ENCODE data around the gene RSPH10B2. TPM values are rescaled to one million over a fixed set of nuclear protein-coding genes. Genes with fewer than 3 reads are reported as not detected.
A peak's percentile ranks its signal among the peaks of the same experiment; 100 is the strongest.
"Not testable (repeated sequence)": the region's sequence is repeated elsewhere in the genome, so short reads cannot be mapped to it uniquely, and the experiment has no call there.

RSPH10B2 gene
- total and polyA plus RNA-seq, 2 of the 13 experiments (the other 11 are each of a cell fraction or from before 2014, with no cell fraction given), result 0.31 TPM; not detected in 1

DNA sequence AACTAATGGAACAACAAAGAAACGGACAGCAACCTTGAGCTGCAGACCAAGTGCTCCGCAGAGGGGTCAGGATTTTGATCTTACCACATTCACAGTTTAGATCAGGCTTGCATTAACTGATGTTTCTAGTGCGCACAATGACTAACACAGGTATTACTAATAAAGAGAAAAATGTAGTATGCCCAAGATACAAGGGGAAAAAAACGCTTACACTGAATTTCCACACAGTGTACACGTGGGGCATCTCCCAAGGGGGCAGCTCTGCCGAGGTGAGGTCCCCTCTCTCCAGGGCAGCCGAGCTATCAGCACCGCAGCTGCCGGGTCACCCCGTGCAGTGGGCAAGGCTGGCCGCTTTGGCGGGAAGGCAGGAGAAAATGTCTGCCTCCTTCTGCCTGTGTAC, 46.0 kb downstream of the RSPH10B2 start:
- POLR2A ChIA-PET; CTCF ChIA-PET (ENCODE audit: low intra/inter-chr PET ratio, low total read pairs); H3K4me2 ChIP-seq (ENCODE audit: low read depth, low read length); BruUV-seq (replicated peaks); H3K9ac ChIP-seq (ENCODE audit: insufficient read depth, low read depth, low read length); H3K4me1 ChIP-seq (ENCODE audit: insufficient read depth, low read length); H3K4me3 ChIP-seq (replicated peaks in 1 of 3; ENCODE audit: insufficient read depth in 1 of 3, low read depth in 2 of 3, low read length in 3 of 3); H3K36me3 ChIP-seq (replicated peaks in 1 of 2; ENCODE audit: control insufficient read depth in 1 of 2, insufficient read depth in 2 of 2, low read length in 2 of 2); in situ Hi-C loops (cut with HindIII; ENCODE audit: extremely low pct_ligation_motif_present, low pct_unique_long_range_greater_than_20kb); H3K27me3 ChIP-seq (ENCODE audit: control insufficient read depth in 1 of 2, insufficient read depth in 2 of 2, low read length in 2 of 2); DNase-seq (ENCODE audit: low spot score); H4K20me1 ChIP-seq (ENCODE audit: insufficient read depth, low read length); ATAC-seq; H3K9me3 ChIP-seq (ENCODE audit: low read length); FAIRE-seq; H3K27ac ChIP-seq (ENCODE audit: extremely low read length, insufficient read depth, low read length); intact Hi-C loops (cut with micrococcal nuclease; ENCODE audit: unreplicated experiment); H2AFZ ChIP-seq (ENCODE audit: low read length); H3K79me2 ChIP-seq (ENCODE audit: insufficient read depth, low read length): not testable (repeated sequence)
- WGBS (ENCODE audit: low lambda C conversion rate), result no CpG with 5 or more reads among the region's 12 CpGs

DNA sequence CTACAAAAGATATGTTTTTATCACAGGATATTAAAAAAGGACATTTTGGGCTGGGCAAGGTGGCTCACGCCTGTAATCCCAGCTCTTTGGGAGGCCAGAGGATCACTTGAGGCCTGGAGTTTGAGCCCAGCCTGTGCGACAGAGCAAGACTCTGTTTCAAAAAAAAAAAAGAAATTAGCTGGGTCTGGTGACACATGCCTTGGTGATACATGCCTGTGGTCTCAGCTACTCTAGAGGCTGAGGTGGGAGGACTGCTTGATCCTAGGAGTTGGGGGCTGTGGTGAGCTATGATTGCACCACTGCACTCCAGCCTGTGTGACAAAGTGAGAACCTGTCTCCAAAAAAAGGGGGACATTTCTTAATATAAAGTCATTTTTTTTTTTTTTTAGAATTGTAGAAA, 46.4 kb downstream of the RSPH10B2 start:
- POLR2A ChIA-PET; H3K4me1 ChIP-seq (ENCODE audit: insufficient read depth, low read length); H3K9me3 ChIP-seq (ENCODE audit: low read length); ATAC-seq; H3K36me3 ChIP-seq (replicated peaks in 1 of 2; ENCODE audit: control insufficient read depth in 1 of 2, insufficient read depth in 2 of 2, low read length in 2 of 2); FAIRE-seq; H3K4me2 ChIP-seq (ENCODE audit: low read depth, low read length); BruUV-seq (replicated peaks); H3K4me3 ChIP-seq (replicated peaks in 1 of 3; ENCODE audit: insufficient read depth in 1 of 3, low read depth in 2 of 3, low read length in 3 of 3); H4K20me1 ChIP-seq (ENCODE audit: insufficient read depth, low read length); H3K9ac ChIP-seq (ENCODE audit: insufficient read depth, low read depth, low read length); in situ Hi-C loops (cut with HindIII; ENCODE audit: extremely low pct_ligation_motif_present, low pct_unique_long_range_greater_than_20kb); CTCF ChIA-PET (ENCODE audit: low intra/inter-chr PET ratio, low total read pairs); DNase-seq (ENCODE audit: low spot score); H3K27ac ChIP-seq (ENCODE audit: extremely low read length, insufficient read depth, low read length); H3K79me2 ChIP-seq (ENCODE audit: insufficient read depth, low read length); H2AFZ ChIP-seq (ENCODE audit: low read length); intact Hi-C loops (cut with micrococcal nuclease; ENCODE audit: unreplicated experiment); H3K27me3 ChIP-seq (ENCODE audit: control insufficient read depth in 1 of 2, insufficient read depth in 2 of 2, low read length in 2 of 2): not testable (repeated sequence)
- WGBS (ENCODE audit: low lambda C conversion rate), result 100% methylated on average over 1 of the region's 2 CpGs

DNA sequence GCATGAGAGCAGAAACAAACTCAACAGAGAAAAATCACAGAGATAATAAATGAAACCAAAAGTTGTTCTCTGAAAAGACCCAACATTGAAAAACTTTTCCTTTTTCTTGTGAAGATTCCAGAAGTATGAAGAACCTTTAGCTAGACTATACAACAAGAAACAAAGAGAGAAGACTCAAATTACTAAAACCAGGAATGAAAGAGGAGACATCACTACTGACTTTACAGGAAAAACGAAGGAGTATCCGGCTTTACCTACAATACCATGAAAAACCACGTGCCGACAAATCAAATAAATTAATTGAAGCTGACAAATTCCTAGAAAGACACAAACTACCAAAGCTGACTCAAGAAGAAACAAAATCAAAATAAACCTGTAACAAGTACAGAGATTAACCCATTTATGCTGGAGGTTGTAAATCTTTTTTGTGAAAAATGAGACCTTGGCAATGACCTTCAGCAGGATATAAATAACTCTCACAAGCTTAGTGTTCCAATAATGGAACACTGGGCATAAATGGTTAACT, 53.6 kb downstream of the RSPH10B2 start:
- DNase-seq (ENCODE audit: low spot score); BruUV-seq (replicated peaks); H3K27ac ChIP-seq (ENCODE audit: extremely low read length, insufficient read depth, low read length); H2AFZ ChIP-seq (ENCODE audit: low read length); CTCF ChIA-PET (ENCODE audit: low intra/inter-chr PET ratio, low total read pairs); H3K9me3 ChIP-seq (ENCODE audit: low read length); ATAC-seq; in situ Hi-C loops (cut with HindIII; ENCODE audit: extremely low pct_ligation_motif_present, low pct_unique_long_range_greater_than_20kb); H3K9ac ChIP-seq (ENCODE audit: insufficient read depth, low read depth, low read length); H3K27me3 ChIP-seq (ENCODE audit: control insufficient read depth in 1 of 2, insufficient read depth in 2 of 2, low read length in 2 of 2); H3K4me3 ChIP-seq (replicated peaks in 1 of 3; ENCODE audit: insufficient read depth in 1 of 3, low read depth in 2 of 3, low read length in 3 of 3); H3K36me3 ChIP-seq (replicated peaks in 1 of 2; ENCODE audit: control insufficient read depth in 1 of 2, insufficient read depth in 2 of 2, low read length in 2 of 2); H3K79me2 ChIP-seq (ENCODE audit: insufficient read depth, low read length); POLR2A ChIA-PET; H4K20me1 ChIP-seq (ENCODE audit: insufficient read depth, low read length); H3K4me2 ChIP-seq (ENCODE audit: low read depth, low read length); H3K4me1 ChIP-seq (ENCODE audit: insufficient read depth, low read length); intact Hi-C loops (cut with micrococcal nuclease; ENCODE audit: unreplicated experiment): not testable (repeated sequence)
- peak; percentile 56 for FAIRE-seq
- 97% methylated on average over 4 of the region's 4 CpGs for WGBS (ENCODE audit: low lambda C conversion rate)

DNA sequence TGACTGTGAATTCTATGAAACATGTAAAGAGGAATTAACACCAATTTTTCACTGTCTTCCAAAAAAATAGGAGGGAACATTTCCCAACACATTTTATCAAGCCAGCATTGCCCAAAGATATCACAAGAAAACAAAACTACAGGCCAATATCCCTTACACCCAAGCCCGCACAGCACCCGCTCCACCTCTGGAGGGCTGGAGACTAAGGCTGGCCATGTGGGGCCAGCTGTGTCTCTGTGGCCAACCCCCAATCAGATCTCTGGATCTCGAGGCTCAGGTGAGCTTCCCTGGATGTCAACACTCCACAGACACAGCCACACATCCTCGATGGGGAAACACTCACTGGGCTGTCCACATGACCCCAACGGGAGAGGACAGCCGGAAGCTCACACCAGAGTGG, 54.1 kb downstream of the RSPH10B2 start:
- BruUV-seq (replicated peaks), result not testable (repeated sequence)
- peak; percentile 56; the same call in 2 of the 3 replicates for ATAC-seq

More for the DNA sequence above, 54.1 kb downstream of the RSPH10B2 start:
- H3K27me3 ChIP-seq (ENCODE audit: control insufficient read depth in 1 of 2, insufficient read depth in 2 of 2, low read length in 2 of 2); H3K79me2 ChIP-seq (ENCODE audit: insufficient read depth, low read length); H3K4me1 ChIP-seq (ENCODE audit: insufficient read depth, low read length); H3K36me3 ChIP-seq (replicated peaks in 1 of 2; ENCODE audit: control insufficient read depth in 1 of 2, insufficient read depth in 2 of 2, low read length in 2 of 2); H3K4me2 ChIP-seq (ENCODE audit: low read depth, low read length); CTCF ChIA-PET (ENCODE audit: low intra/inter-chr PET ratio, low total read pairs); intact Hi-C loops (cut with micrococcal nuclease; ENCODE audit: unreplicated experiment); FAIRE-seq; H3K4me3 ChIP-seq (replicated peaks in 1 of 3; ENCODE audit: insufficient read depth in 1 of 3, low read depth in 2 of 3, low read length in 3 of 3); POLR2A ChIA-PET; DNase-seq (ENCODE audit: low spot score); H3K27ac ChIP-seq (ENCODE audit: extremely low read length, insufficient read depth, low read length); H3K9ac ChIP-seq (ENCODE audit: insufficient read depth, low read depth, low read length); H2AFZ ChIP-seq (ENCODE audit: low read length); in situ Hi-C loops (cut with HindIII; ENCODE audit: extremely low pct_ligation_motif_present, low pct_unique_long_range_greater_than_20kb); H3K9me3 ChIP-seq (ENCODE audit: low read length); H4K20me1 ChIP-seq (ENCODE audit: insufficient read depth, low read length): not testable (repeated sequence)
- WGBS (ENCODE audit: low lambda C conversion rate), result 83% methylated on average over 3 of the region's 6 CpGs

Data from HepG2 (cell line).